Measurements from ENCODE around the gene KLHL22.
A peak's percentile ranks its signal among the peaks of the same experiment; 100 is the strongest.

Gene KLHL22

DNA sequence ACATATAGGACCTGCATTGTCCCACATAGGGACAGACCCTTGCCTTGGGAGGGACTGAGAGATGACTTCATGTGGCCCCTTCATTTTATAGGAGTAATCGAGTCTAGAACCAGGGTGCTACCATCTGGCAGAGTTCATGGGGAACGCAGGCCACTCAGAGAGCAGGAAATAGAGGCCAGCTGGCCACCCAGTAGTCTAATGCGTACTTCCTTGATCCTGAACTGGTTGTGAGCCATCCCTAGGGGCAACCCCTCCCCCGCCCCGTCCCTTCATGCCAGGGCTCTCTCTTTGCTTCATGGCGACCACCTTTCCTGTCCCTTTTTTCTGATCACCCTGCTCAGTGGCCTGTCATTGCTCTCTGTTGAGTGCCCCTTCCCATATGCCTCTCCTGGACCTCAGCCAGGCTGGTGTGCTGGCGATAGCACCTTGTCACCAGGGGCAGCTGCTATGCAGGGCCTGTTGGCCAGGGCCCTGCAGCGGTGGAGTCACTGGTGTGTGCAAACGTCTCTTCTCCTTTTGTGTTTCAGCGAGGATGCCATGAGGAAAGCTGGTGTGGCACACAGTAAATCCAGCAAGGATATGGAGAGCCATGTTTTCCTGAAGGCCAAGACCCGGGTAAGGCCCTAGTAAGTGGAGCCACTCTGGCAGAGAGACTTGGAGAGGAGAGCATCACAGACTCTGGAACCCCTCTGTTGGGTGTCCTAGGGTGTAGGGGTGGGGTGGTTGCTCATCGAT, 41.2 kb upstream of the KLHL22 start:
- Histone ChIP-seq H3K27ac (peak overlapping the region in 1 of 2 donors; percentile 46), H3K4me3 (no peak overlapping the region)
- TF ChIP-seq, protein P1, sequence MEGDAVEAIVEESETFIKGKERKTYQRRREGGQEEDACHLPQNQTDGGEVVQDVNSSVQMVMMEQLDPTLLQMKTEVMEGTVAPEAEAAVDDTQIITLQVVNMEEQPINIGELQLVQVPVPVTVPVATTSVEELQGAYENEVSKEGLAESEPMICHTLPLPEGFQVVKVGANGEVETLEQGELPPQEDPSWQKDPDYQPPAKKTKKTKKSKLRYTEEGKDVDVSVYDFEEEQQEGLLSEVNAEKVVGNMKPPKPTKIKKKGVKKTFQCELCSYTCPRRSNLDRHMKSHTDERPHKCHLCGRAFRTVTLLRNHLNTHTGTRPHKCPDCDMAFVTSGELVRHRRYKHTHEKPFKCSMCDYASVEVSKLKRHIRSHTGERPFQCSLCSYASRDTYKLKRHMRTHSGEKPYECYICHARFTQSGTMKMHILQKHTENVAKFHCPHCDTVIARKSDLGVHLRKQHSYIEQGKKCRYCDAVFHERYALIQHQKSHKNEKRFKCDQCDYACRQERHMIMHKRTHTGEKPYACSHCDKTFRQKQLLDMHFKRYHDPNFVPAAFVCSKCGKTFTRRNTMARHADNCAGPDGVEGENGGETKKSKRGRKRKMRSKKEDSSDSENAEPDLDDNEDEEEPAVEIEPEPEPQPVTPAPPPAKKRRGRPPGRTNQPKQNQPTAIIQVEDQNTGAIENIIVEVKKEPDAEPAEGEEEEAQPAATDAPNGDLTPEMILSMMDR (IDR thresholded peaks at IDR 0.05) = no peak
- no peak for DNase-seq (ENCODE audit: low spot score)

DNA sequence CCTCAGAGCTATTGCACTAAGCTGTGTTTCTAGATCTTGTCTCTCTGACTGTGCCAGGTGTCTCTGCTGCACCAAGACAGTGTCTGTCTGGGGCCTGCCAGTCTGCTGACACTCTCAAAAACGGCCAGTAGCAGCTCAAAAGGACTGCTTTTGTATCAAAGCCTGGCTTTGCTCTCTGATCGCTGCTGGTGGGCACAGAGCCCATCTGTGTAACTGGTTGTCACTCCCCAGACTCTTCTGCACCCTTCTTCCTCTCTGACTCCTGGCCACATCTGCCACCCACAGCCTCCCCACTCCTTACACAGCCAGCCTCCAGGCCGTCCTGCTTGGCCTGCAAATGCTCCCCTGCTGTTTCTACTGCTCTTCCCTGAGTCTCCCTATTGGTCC, 38.3 kb upstream of the KLHL22 start:
- DNase-seq (ENCODE audit: low spot score) = no peak
- H3K27ac ChIP-seq = peak overlapping the region in 1 of 2 donors; percentile 94
- no peak overlapping the region for H3K4me3 ChIP-seq
- TF ChIP-seq, protein P1 (IDR thresholded peaks at IDR 0.05) = no peak

DNA sequence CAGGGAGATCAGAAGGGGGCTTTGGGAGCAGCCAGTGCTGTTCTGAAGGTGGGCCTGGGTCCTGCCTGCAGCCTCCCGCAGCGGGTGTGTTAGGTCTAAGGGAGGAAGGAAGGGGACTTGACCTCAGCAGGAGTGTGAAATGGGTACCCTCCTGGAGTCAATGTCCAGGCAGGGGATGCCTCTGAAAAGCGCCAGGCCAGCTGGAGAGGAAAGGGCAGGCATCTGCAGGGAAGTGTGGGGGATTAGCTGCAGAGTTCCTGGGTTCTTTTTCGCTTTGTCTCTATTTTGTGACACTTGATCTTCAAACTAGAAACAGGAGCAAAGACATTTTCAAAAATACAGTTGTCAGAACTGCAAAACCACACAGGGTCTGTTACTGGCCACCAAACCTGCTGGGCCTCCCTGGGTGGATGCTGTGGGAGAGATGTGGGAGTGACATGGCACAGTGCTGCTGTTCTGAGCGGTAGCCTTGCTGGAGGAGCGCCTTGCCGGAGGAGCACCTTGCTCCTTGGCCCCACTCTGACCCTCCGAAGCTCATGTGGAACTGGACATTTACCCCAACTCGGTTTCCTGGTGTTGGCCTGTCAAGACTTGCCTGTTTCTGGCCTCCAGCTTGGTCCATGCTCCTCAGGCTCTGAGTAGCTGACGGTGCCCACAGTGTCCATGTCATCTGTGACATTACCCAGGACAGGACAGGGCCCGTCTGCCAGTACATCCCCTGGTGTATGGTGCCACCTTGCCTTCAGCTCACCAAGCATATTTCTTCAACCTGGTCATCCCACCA, 37.7 kb upstream of the KLHL22 start:
- peak overlapping the region; percentile 84 to 94 for H3K27ac ChIP-seq
- no peak overlapping the region for H3K4me3 ChIP-seq

DNA sequence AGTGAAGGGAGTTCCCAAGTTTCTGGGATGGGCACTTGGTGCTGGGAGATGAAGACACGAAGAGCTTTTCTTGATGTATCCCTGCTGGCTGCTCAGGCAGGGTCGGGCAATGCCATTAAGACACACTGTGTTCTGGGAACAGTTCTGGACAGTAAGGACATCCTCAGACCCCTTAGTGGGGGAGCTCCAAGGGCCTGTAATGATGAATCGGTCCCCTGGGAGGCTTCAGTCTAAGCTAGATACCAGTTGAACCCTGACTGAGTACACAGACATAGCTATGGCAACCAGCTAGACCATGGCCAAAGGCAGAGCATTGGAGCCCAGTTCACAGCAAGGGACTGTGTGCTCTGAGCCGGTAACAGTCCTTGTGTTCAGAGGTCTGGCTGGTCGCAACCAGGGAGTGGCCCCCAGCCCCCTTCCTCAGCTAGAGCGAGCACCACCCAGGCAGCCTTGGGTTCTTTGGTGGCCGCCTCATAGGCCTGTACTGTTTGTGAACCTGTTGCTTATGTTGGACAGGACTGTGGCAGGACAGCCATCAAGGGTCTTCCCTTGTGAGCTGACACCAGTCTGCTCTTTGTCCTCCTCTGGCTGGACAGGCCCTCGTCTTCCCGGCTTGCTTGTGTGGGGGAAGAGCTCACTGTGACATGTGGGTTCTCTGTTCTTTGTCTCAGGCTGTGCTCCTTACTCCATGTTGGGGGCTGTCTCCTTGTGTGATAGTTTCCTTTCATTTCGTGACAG, 36.8 kb upstream of the KLHL22 start:
- Histone ChIP-seq H3K27ac (peak overlapping the region; percentile 84 to 94), H3K4me3 (peak overlapping the region; percentile 33)
- TF ChIP-seq, protein P1 (IDR thresholded peaks at IDR 0.05) = no peak
- no peak for DNase-seq (ENCODE audit: low spot score)

More for the DNA sequence above, 37.7 kb upstream of the KLHL22 start:
- no peak for DNase-seq (ENCODE audit: low spot score)
- TF ChIP-seq, protein P1 (IDR thresholded peaks at IDR 0.05) = no peak

DNA sequence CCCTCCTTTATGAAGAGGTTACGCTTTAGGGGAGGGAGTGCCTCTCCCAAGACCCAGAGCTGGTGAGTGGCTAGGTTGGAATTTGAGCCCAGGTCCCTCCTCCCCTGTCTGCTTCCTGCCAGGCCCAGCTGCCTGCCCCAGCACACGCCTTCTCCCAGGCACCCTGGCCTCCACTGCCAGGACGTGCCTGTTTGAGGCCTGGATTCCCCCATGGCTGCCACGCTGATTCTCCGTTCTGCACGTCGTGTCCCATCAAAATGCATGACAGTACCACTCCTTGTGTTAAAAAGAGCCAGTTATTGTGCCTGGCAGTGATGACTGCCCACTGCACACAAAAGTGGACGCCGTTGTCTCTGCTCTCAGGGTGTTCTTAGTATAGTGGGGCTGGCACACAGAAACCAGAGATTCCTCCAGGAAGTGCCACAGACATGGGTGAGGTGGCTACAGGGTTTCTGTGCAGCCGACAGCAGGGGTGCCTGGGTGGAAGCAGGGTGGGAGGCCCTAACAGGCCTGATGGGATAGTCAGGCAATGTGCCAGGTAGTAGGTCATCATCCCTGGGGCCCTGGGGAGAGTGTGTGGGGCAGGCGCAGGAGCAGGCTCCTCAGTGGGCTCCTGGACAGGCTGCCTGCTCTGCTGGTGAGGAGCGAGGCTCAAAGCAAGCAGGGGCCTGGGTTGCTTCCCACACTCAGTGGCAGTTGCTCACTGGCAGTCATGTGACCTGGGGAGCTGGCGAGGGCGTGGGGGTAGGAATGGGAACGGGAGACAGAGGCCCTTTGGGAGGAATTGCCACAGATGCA, 36.0 kb upstream of the KLHL22 start:
- Histone ChIP-seq H3K4me3 (peak overlapping the region; percentile 33), H3K27ac (peak overlapping the region; percentile 84 to 94)
- TF ChIP-seq, protein P1 (IDR thresholded peaks at IDR 0.05) = no peak
- DNase-seq (ENCODE audit: low spot score) = peak; percentile 85

DNA sequence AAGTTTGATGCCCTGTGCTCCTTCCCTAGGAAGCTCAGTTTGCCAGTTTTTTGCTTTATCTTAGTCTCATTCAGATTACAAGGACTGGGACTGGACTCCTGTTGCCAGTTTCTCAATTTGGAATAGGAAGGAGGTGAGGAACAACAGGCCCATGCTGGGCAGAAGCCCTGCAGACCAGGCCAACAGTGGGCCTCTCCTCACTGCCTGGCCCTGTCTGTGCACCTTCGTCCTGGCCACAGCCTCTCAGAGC, 35.5 kb upstream of the KLHL22 start:
- no peak for DNase-seq (ENCODE audit: low spot score)
- H3K27ac ChIP-seq = peak overlapping the region; percentile 84 to 94
- TF ChIP-seq, protein P1 (IDR thresholded peaks at IDR 0.05) = no peak
- peak overlapping the region; percentile 33 for H3K4me3 ChIP-seq

Measured in coronary artery (tissue), 2 donors.